HT1080 (cell line): Measurements from ENCODE around the gene LTF. TPM values are rescaled to one million over a fixed set of nuclear protein-coding genes. Genes with fewer than 3 reads are reported as not detected.
A peak's percentile ranks its signal among the peaks of the same experiment; 100 is the strongest.
"Not testable (repeated sequence)": the region's sequence is repeated elsewhere in the genome, so short reads cannot be mapped to it uniquely, and the experiment has no call there.

Experiments
- DNase-seq: peaks from one replicate; pipeline ENCODE4 v3.0.0-alpha.2; 2015; ENCODE audit warnings: low read depth
- polyA plus RNA-seq, 2 experiments: library from polyadenylated mRNA; depleted of rRNA; stranded (reverse); fragments of >200 nt; gene quantifications; 2 replicates each; pipeline ENCODE4 v1.2.3, GENCODE V29; 2015
- total RNA-seq: library from RNA; depleted of rRNA; stranded (reverse); fragments of >200 nt; shearing (Covaris generic); gene quantifications from 2 replicates; pipeline ENCODE4 v1.2.3, GENCODE V29; 2014; rRNA removed

LTF gene
- total RNA-seq, result 0.16 and 0.63 TPM in 2 replicates
- 0.63 and 1.0 TPM in 2 replicates for polyA plus RNA-seq (2015; cell fraction: cytosol; rRNA removed)
- polyA plus RNA-seq (2015; cell fraction: nucleus; rRNA removed), result 1.4 and 2.0 TPM in 2 replicates

GRCh38 chr3:46464326-46465195, at the start of gene LTF:
Gene LTF, minus strand, starts transcription at chr3:46464905. Its CDS starts 38 bp downstream, at chr3:46464867.
- DNase-seq, result no peak

GRCh38 chr3:46512191-46512749, 47.6 kb upstream of the LTF start:
- DNase-seq, result no peak

GRCh38 chr3:46509661-46510187, 45.0 kb upstream of the LTF start:
- no peak for DNase-seq

GRCh38 chr3:46508850-46509591, 44.3 kb upstream of the LTF start:
- no peak for DNase-seq

- no peak for DNase-seq
Observed at GRCh38 chr3:46506526-46506925, 41.8 kb upstream of the LTF start.

- DNase-seq, result no peak
Observed at GRCh38 chr3:46505953-46506352, 41.2 kb upstream of the LTF start.

- no peak for DNase-seq
Observed at GRCh38 chr3:46504789-46505188, 40.1 kb upstream of the LTF start.

GRCh38 chr3:46503200-46503874, 38.6 kb upstream of the LTF start:
- DNase-seq, result no peak

- DNase-seq, result no peak
Observed at GRCh38 chr3:46501702-46502101, 37.0 kb upstream of the LTF start.

- DNase-seq, result peak; percentile 67
Observed at GRCh38 chr3:46500656-46501635, 36.2 kb upstream of the LTF start.

- no peak for DNase-seq
Observed at GRCh38 chr3:46498916-46499519, 34.3 kb upstream of the LTF start.

- no peak for DNase-seq
Observed at GRCh38 chr3:46497556-46498265, 33.0 kb upstream of the LTF start, which contains the start of gene RTP3. Gene RTP3, plus strand, starts transcription at chr3:46497976. Its CDS starts 87 bp downstream, at chr3:46498063.

GRCh38 chr3:46496746-46497555, 32.2 kb upstream of the LTF start:
- DNase-seq, result no peak

- DNase-seq, result peak; percentile 30
Observed at GRCh38 chr3:46495901-46496456, 31.3 kb upstream of the LTF start.

GRCh38 chr3:46494491-46494890, 29.8 kb upstream of the LTF start:
- not testable (repeated sequence) for DNase-seq

GRCh38 chr3:46492890-46493547, 28.3 kb upstream of the LTF start:
- no peak for DNase-seq
